Measurements from ENCODE around the gene GHRH. TPM values are rescaled to one million over a fixed set of nuclear protein-coding genes. Genes with fewer than 3 reads are reported as not detected.
A peak's percentile ranks its signal among the peaks of the same experiment; 100 is the strongest.

GHRH gene
- total RNA-seq, 2 donors from 2014 or later: not detected

- Histone ChIP-seq H3K4me1 (peaks cover 13% of the 10 kb centered on the region), H3K4me3 (no peak overlapping the region), H3K9me3 (no peaks in the 10 kb centered on the region), H3K27me3 (no peaks in the 10 kb centered on the region), H3K36me3 (replicated peaks in 1 of 2; ENCODE audit: insufficient read depth in 1 of 2, low read depth in 2 of 2) (peaks cover 45 to 63% of the 10 kb centered on the region in 2 donors), H3K27ac (no peak overlapping the region)
- peak; percentile 25 to 62 (median 40) for DNase-seq
- ATAC-seq: no peak
- TF ChIP-seq CTCF (IDR thresholded peaks at IDR 0.05) (no peak), POLR2A (IDR thresholded peaks at IDR 0.05) (no peak)
- 68 to 91% methylated on average over 3 of the region's 3 CpGs for WGBS, 2 donors
- intact Hi-C loops (cut with DNase I): no loop called here
Observed at GRCh38 chr20:37226889-37227288, 34.7 kb downstream of the GHRH start.

- ATAC-seq: no peak
- peak in 1 of 4 donors; percentile 1 for DNase-seq
- no peak overlapping the region for H3K27ac ChIP-seq
- peaks cover 14% of the 10 kb centered on the region for H3K4me1 ChIP-seq
- 71 to 78% methylated on average over 5 of the region's 5 CpGs for WGBS, 2 donors
- no peaks in the 10 kb centered on the region for H3K27me3 ChIP-seq
- peaks cover 31 to 50% of the 10 kb centered on the region in 2 donors for H3K36me3 ChIP-seq (replicated peaks in 1 of 2; ENCODE audit: insufficient read depth in 1 of 2, low read depth in 2 of 2)
- no peak for TF ChIP-seq POLR2A (IDR thresholded peaks at IDR 0.05)
- no peak for TF ChIP-seq CTCF (IDR thresholded peaks at IDR 0.05)
- no peaks in the 10 kb centered on the region for H3K9me3 ChIP-seq
- intact Hi-C loops (cut with DNase I): no loop called here
- no peak overlapping the region for H3K4me3 ChIP-seq
Observed at GRCh38 chr20:37225146-37225545, 36.5 kb downstream of the GHRH start.

- DNase-seq: peak in 2 of 4 donors; percentile 4 to 49
- Histone ChIP-seq H3K4me3 (no peak overlapping the region), H3K27me3 (no peaks in the 10 kb centered on the region), H3K27ac (no peak overlapping the region), H3K9me3 (no peaks in the 10 kb centered on the region), H3K4me1 (peaks cover 14% of the 10 kb centered on the region), H3K36me3 (replicated peaks in 1 of 2; ENCODE audit: insufficient read depth in 1 of 2, low read depth in 2 of 2) (peaks cover 17 to 38% of the 10 kb centered on the region in 2 donors)
- ATAC-seq: peak; percentile 62
- TF ChIP-seq CTCF (IDR thresholded peaks at IDR 0.05) (no peak), POLR2A (IDR thresholded peaks at IDR 0.05) (no peak)
- intact Hi-C loops (cut with DNase I): no loop called here
Observed at GRCh38 chr20:37223053-37223452, 38.6 kb downstream of the GHRH start.

- no peak overlapping the region for H3K4me3 ChIP-seq
- TF ChIP-seq POLR2A (IDR thresholded peaks at IDR 0.05) (no peak), CTCF (IDR thresholded peaks at IDR 0.05) (no peak)
- DNase-seq: no peak
- H3K9me3 ChIP-seq: no peaks in the 10 kb centered on the region
- no peak for ATAC-seq
- WGBS, 2 donors: 94 to 95% methylated on average over 4 of the region's 4 CpGs
- no peak overlapping the region for H3K27ac ChIP-seq
- H3K4me1 ChIP-seq: peaks cover 14% of the 10 kb centered on the region
- H3K27me3 ChIP-seq: no peaks in the 10 kb centered on the region
- intact Hi-C loops (cut with DNase I): no loop called here
- H3K36me3 ChIP-seq (replicated peaks in 1 of 2; ENCODE audit: insufficient read depth in 1 of 2, low read depth in 2 of 2): peaks cover 17 to 35% of the 10 kb centered on the region in 2 donors
Observed at GRCh38 chr20:37222086-37222485, 39.5 kb downstream of the GHRH start.

- H3K4me3 ChIP-seq: no peak overlapping the region
- TF ChIP-seq CTCF (IDR thresholded peaks at IDR 0.05): no peak
- TF ChIP-seq POLR2A (IDR thresholded peaks at IDR 0.05): no peak
- no peak overlapping the region for H3K27ac ChIP-seq
- intact Hi-C loops (cut with DNase I): no loop called here
- H3K4me1 ChIP-seq: peaks cover 14% of the 10 kb centered on the region
- ATAC-seq: no peak
- 66 to 70% methylated on average over 3 of the region's 3 CpGs for WGBS, 2 donors
- H3K27me3 ChIP-seq: no peaks in the 10 kb centered on the region
- H3K36me3 ChIP-seq (replicated peaks in 1 of 2; ENCODE audit: insufficient read depth in 1 of 2, low read depth in 2 of 2): peaks cover 13 to 30% of the 10 kb centered on the region in 2 donors
- DNase-seq: no peak
- H3K9me3 ChIP-seq: no peaks in the 10 kb centered on the region
Observed at GRCh38 chr20:37220731-37221130, 40.9 kb downstream of the GHRH start.
